SIG-M5 treated with dmso at 0.1 percent for 504 hours (cell line): ENCODE measurements around the gene KCNIP2.

Source experiments
- DNase-seq: peaks from one replicate; lab custom pipeline; 2025; ENCODE audit not compliant: unreplicated experiment; lab: John Stamatoyannopoulos, UW

KCNIP2 gene

GRCh38 chr10:101851411-101852116 lies 8.0 kb upstream of the KCNIP2 start:
- DNase-seq = no peak

- DNase-seq = no peak
These were observed 7.1 kb upstream of the KCNIP2 start for GRCh38 chr10:101850749-101851148.

- peak; percentile 91 for DNase-seq
These were observed 5.3 kb upstream of the KCNIP2 start for GRCh38 chr10:101848894-101849351.

- DNase-seq = peak; percentile 48
These were observed 4.8 kb upstream of the KCNIP2 start for GRCh38 chr10:101848408-101848807.

GRCh38 chr10:101845893-101846292 lies 2.3 kb upstream of the KCNIP2 start:
- no peak for DNase-seq

- no peak for DNase-seq
These were observed 1.8 kb downstream of the KCNIP2 start for GRCh38 chr10:101841826-101842225.

- DNase-seq = peak; percentile 69
These were observed 2.7 kb downstream of the KCNIP2 start for GRCh38 chr10:101840741-101841453.

- DNase-seq = peak; percentile 5
These were observed 3.4 kb downstream of the KCNIP2 start for GRCh38 chr10:101840102-101840684.

- DNase-seq = peak; percentile 3
These were observed 4.1 kb downstream of the KCNIP2 start for GRCh38 chr10:101839416-101840063.

GRCh38 chr10:101839002-101839401 lies 4.6 kb downstream of the KCNIP2 start:
- no peak for DNase-seq

- no peak for DNase-seq
These were observed 5.1 kb downstream of the KCNIP2 start for GRCh38 chr10:101838416-101838970.

- no peak for DNase-seq
These were observed 5.9 kb downstream of the KCNIP2 start for GRCh38 chr10:101837748-101838147.

GRCh38 chr10:101835362-101835761 lies 8.2 kb downstream of the KCNIP2 start:
- no peak for DNase-seq

- peak; percentile 17 for DNase-seq
These were observed 9.3 kb downstream of the KCNIP2 start for GRCh38 chr10:101834341-101834740.

GRCh38 chr10:101833466-101833865 lies 10.1 kb downstream of the KCNIP2 start:
- DNase-seq = no peak

GRCh38 chr10:101832325-101832771 lies 11.3 kb downstream of the KCNIP2 start:
- no peak for DNase-seq

- no peak for DNase-seq
These were observed 12.3 kb downstream of the KCNIP2 start for GRCh38 chr10:101831169-101831811.

GRCh38 chr10:101830322-101831168 lies 13.1 kb downstream of the KCNIP2 start:
- DNase-seq = peak; percentile 84

- no peak for DNase-seq
These were observed 13.9 kb downstream of the KCNIP2 start for GRCh38 chr10:101829561-101830315.
